Ureter (tissue), 1 donor: ENCODE results near the gene DNAJB7. TPM values are rescaled to one million over a fixed set of nuclear protein-coding genes. Genes with fewer than 3 reads are reported as not detected.
A peak's percentile ranks its signal among the peaks of the same experiment; 100 is the strongest.
"Not testable (repeated sequence)": the region's sequence is repeated elsewhere in the genome, so short reads cannot be mapped to it uniquely, and the experiment has no call there.

Experiments
- DNase-seq: peaks from one replicate; pipeline ENCODE4 v3.0.0-alpha.2; 2020; ENCODE audit warnings: low spot score
- total RNA-seq: library from RNA; stranded (reverse); gene quantifications from one replicate; pipeline ENCODE4 v1.2.4, GENCODE V29; 2023
- donor health status: DM: yes; HTN: yes; CAD: no.

The DNAJB7 gene
- total RNA-seq, 1 donor from 2014 or later = not detected

DNA sequence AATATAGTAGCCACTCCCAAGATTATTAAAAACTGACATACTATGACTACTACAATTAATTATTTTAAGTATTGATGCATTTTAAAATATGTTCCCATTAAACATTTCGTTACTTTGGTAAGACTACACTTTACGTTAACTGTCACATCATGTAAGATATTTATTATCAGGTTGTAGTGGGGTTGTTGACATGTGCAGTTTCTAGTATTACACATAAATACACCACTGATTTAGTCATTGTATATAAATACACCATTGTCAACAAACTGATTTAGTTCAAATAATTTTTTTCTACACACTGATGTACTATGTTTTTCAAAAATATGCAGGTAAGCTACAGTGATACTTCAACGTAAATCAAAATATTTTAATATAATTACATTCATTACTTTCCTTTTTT, 17.0 kb downstream of the DNAJB7 start:
- DNase-seq = no peak

DNA sequence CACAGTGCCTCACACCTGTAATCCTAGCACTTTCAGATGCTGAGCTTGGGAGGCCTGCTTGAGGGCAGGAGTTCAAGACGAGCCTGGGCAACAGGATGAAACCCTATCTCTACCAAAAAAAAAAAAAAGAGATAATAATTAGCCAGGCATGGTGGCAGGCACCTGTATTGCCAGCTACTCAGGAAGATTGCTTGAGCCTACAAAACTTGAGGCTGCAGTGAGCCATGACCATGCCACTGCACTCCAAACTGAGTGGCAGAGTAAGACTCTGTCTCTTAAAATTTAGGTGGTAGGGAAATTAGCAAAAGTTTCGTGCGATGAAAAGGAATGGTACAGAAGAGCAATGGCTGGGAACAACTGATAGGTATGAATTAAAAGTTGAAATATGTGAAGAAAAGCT, 23.4 kb downstream of the DNAJB7 start:
- no peak for DNase-seq

DNA sequence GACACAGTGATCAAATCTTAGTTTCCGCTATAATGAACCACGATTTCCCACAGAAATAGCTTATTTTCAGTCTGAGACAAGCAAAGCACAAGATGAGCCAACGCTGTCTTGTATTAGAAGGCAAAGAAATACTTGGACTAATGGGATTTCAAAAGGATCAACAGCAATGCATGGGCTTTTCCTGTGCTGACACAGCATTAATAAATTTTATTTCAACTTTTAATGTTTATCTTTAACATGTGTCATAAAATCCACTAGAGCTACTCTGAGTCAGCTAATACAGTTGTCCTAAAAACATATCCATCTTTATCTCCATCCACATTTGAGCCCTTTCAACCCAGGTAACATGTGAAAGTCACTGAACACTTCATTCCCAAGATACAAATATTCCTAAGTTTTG, 27.3 kb downstream of the DNAJB7 start:
- no peak for DNase-seq

DNA sequence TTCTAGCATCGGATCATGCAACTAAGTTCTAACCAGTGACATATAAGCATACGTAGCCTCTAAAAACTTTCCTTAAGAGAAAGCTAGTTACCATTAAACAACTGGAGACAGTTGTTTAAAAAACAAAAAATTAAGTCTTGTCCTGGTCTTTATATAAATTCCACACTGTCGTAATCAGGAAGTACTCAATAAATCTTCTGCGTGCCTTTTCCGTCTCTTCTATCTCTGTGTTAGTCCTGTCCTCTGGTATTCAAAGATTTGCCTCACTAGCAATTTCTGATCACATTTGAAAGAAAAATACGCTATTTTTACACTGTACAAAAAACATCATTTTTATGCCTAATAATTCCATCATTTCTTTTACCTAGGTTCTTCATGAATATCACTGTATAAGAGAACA, 32.8 kb downstream of the DNAJB7 start:
- no peak for DNase-seq

DNA sequence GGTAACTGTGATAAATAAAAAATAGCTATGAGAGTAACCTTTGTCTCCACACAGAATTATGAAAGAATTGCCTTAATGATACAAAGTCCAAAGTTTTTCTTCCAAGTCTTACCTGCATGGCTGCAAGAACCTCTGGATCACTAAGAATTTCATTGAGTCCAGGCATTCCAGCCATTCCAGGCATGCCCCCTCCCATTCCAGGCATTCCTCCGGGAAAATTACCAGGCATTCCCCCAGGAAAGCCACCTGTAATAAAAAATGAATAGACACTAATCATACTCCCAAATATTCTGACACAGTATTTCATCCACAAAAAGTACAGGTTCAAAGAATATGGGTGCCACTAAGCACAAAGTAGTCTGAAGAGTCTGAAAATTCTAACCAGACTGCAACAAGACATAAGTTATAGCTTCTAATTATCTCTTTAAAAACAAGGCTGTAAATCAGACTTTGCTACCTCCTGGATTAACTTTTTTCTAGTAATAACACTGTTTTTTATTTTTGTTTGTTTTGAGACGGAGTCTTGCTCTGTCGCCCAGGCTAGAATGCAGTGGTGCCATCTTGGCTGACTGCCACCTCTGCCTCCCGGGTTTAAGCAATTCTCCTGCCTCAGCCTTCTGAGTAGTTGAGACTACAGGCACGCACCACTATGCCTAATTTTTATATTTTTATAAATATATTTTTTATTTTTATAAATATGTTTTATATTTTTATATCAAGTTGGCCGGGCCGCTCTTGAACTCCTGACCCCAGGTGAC, 34.8 kb downstream of the DNAJB7 start:
- no peak for DNase-seq

DNA sequence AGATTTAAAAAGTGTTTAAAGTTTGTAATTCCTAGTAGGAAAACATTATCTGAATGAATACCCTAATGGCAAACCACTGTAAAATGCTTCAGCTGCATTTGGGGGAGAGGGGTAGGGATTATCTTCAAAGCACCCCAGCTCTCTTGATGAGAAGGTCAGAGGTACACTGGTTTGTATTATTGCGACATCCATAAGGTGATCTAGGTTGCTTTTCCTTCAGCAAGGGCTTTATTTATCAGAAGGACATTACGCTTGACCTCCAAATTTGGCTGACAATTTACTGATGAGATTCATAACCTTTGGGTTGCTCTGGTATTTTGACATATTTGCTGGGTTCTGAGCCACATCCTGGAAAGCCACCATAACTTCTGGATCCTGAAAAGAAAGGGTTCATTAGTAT, 35.6 kb downstream of the DNAJB7 start:
- DNase-seq = not testable (repeated sequence)

DNA sequence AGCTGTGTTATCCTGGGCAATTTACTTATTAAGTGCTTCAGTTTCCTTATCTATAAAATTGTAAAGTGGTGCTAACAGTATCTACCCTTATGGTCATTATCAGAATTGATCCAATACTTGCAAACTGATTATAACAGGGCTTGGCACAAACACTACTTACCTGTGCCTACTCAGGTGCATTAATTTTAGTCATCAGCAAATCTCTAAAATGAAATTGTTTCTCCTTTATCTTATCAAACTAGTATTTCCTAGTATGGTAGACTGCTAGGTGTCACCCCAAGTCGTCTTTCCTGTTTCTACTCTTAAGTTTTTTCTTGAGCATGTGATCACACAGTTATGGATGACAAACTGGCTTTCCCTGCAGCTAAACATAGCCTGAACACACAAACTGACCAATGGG, 38.5 kb downstream of the DNAJB7 start:
- no peak for DNase-seq

DNA sequence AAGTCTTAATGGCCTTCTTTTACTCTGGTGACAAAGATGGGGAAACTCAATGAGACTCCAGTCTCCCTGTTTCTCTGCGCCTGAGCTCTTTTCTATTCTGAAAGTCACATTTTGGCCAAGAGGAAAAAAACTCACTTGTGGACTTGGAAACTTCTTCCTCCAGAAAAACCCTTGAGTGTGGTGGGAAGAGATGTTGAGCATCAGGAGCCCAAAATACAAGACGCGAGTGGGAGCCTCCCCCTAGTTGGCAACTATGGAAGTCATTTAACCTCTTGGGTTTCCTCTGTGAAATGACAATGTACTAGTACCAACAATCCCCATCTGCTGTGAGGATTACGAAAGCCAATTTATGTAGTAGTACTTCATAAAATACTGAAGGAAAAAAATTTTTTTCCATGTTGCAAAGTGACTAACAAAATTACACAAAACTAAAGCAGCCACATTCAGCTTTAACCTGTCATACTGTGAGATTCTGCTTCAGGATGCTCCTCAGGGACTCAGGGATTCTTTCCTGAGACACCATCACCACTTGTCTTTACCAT, 42.2 kb downstream of the DNAJB7 start:
- DNase-seq = no peak

DNA sequence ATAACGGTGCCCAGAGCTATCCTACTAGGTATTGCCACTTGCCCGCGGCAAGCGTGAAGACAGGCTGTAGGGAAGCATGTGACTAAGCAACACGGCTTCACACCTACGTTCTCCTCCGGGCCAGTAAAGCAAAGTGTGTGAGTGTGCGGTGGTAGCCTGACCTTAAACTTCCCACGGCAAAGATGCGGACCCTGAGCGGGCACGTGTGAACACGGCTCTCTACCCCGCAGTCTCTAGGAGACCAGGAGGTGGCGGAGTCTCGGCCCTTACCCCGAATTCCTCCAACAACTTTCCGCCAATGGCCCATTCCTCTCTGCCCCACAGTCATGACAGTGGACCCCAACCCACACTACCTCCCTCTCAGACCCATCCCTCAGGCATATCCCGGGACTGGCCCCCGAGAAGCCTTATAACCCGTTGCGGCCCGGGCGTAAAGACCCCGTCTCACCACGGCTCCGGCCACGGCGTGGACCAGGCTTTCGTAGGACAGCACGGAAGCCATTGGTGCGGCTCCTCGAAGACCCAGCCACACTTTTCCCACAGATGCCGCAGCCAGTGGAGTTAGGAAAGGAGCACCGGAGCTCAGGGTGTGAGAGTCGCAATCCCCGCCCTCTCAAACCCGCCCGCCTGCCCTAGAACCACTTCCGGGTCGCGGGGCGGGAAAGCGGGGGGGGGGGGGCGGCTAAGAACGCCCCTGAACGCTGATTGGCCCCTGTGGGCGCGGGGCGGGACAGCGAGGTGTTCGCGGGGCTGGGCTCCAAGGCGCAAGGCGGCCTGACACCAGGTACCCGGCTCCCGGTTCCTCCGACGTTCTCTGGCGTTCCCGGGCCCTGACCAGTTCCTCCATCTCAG, 42.9 kb downstream of the DNAJB7 start, which contains the start of gene SLC25A17:
SLC25A17 (minus strand) TSS at position 600 of the 852 bp plus-strand sequence; CDS start at position 502, 98 bp downstream.
- DNase-seq = peak; percentile 88

DNA sequence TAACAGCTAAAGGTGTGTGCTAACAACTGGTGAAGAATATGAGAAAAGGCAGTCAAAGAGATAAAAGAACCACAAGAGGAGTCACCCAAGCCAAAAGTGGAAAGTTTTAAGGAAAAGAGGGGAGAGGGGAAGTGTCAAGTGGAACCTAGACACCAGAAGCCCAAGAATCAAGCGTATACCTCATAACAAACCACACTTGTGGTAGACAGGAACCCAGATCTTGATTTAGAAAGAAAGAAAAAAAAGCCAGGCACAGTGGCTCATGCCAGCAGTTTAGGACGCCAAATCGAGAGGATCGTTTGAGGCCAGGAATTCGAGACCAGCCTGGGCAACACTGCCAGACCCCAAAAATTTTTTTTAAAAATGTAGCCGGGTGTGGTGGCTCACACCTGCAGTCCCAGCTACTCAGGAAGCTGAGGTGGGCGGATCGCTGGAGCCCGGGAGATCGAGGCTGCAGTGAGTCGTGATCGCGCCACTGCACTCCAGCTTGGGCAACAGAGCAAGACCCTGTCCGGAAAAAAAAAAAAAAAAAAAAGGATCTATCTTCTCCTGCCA, 43.6 kb downstream of the DNAJB7 start:
- no peak for DNase-seq

DNA sequence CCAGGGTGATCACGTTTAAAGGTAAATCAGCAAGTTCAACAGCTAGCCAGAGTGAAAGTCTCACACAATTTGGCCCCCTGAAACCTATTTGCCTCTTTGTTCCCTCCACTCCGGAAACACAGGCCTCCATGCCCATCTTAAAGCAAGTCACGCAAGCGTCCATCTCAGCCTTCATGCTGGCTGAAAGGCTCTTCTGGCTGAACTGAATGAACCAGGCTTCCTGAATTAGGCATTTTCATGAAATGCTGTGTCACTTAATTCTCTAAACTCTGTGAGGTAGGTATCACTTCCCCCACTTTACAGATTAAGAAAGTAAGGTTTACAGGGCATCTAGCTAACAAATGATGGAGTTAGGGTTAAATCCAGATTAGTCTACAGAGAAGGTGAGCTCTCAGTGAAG, 44.2 kb downstream of the DNAJB7 start:
- DNase-seq = no peak

DNA sequence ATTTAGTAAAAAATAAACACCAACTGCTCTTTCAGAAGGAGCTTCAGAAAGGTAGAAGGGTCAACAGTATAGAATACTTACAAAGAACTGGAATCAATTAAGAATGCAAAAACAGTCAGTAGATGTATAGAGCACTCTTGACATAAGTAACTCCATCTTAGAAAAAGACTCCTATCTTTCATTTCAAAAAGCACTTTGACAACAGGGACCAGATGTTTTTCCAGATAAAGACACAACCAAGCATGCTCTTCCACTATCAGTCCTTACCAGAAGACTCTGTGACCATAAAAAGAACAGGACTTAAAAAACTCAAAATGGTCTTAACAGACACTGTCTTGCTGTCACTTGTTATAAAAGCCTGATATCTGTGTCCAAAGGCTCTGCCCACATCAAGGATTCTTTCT, 48.0 kb downstream of the DNAJB7 start:
- no peak for DNase-seq

Other genes starting within 250 kb of the DNAJB7 start
- 64.2 TPM for gene MRTFA, start 225.4 kb downstream of the DNAJB7 start, total RNA-seq
- gene MCHR1, start 182.6 kb downstream of the DNAJB7 start, total RNA-seq = not detected
- gene SLC25A17, start 42.8 kb downstream of the DNAJB7 start, total RNA-seq = 25.6 TPM
- gene ST13, start 5.5 kb downstream of the DNAJB7 start, total RNA-seq = 216 TPM
- 26.8 TPM for gene XPNPEP3, start 5.0 kb downstream of the DNAJB7 start, total RNA-seq
- 51.7 TPM for gene RBX1, start 89.3 kb upstream of the DNAJB7 start, total RNA-seq
- 119 TPM for gene EP300, start 230.5 kb upstream of the DNAJB7 start, total RNA-seq